Measurements from ENCODE around the gene MINDY3.

DNA sequence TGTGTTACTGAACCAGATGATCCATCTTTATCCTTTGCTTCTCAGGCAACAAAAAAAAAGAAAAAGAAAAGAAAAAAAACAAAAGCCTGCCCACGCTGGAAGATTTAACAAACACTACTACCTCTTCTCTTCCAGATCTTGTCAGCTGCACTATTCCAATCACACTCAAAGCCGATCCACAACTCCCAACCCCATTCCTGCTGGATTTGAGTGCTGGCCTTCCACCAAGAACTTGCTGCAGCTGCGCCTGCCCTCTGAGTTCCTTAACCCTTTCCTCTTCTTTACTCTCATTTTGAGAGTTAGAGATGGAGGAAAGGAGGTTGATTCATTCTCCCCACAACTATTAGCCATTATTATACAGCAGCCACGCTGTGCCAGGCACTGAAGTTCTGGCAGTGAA lies 124.5 kb downstream of the MINDY3 start:
- TF ChIP-seq RAD21 (IDR thresholded peaks at IDR 0.05) (no peak), RXRA (IDR thresholded peaks at IDR 0.05) (no peak), JUND (IDR thresholded peaks at IDR 0.05) (no peak), GABPA (IDR thresholded peaks at IDR 0.05 in 1 of 2, conservative IDR thresholded peaks at IDR 0.05 in 1 of 2) (no peak), SP1 (IDR thresholded peaks at IDR 0.05) (no peak), HNF4A (conservative IDR thresholded peaks at IDR 0.05) (no peak), NR2F2 (IDR thresholded peaks at IDR 0.05) (no peak), EGR1 (IDR thresholded peaks at IDR 0.05; ENCODE audit: low read depth in 2 of 2) (no peak)
- TF ChIP-seq, protein P1, sequence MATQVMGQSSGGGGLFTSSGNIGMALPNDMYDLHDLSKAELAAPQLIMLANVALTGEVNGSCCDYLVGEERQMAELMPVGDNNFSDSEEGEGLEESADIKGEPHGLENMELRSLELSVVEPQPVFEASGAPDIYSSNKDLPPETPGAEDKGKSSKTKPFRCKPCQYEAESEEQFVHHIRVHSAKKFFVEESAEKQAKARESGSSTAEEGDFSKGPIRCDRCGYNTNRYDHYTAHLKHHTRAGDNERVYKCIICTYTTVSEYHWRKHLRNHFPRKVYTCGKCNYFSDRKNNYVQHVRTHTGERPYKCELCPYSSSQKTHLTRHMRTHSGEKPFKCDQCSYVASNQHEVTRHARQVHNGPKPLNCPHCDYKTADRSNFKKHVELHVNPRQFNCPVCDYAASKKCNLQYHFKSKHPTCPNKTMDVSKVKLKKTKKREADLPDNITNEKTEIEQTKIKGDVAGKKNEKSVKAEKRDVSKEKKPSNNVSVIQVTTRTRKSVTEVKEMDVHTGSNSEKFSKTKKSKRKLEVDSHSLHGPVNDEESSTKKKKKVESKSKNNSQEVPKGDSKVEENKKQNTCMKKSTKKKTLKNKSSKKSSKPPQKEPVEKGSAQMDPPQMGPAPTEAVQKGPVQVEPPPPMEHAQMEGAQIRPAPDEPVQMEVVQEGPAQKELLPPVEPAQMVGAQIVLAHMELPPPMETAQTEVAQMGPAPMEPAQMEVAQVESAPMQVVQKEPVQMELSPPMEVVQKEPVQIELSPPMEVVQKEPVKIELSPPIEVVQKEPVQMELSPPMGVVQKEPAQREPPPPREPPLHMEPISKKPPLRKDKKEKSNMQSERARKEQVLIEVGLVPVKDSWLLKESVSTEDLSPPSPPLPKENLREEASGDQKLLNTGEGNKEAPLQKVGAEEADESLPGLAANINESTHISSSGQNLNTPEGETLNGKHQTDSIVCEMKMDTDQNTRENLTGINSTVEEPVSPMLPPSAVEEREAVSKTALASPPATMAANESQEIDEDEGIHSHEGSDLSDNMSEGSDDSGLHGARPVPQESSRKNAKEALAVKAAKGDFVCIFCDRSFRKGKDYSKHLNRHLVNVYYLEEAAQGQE (IDR thresholded peaks at IDR 0.05) = no peak
- TF ChIP-seq, protein P2, sequence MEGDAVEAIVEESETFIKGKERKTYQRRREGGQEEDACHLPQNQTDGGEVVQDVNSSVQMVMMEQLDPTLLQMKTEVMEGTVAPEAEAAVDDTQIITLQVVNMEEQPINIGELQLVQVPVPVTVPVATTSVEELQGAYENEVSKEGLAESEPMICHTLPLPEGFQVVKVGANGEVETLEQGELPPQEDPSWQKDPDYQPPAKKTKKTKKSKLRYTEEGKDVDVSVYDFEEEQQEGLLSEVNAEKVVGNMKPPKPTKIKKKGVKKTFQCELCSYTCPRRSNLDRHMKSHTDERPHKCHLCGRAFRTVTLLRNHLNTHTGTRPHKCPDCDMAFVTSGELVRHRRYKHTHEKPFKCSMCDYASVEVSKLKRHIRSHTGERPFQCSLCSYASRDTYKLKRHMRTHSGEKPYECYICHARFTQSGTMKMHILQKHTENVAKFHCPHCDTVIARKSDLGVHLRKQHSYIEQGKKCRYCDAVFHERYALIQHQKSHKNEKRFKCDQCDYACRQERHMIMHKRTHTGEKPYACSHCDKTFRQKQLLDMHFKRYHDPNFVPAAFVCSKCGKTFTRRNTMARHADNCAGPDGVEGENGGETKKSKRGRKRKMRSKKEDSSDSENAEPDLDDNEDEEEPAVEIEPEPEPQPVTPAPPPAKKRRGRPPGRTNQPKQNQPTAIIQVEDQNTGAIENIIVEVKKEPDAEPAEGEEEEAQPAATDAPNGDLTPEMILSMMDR (IDR thresholded peaks at IDR 0.05; ENCODE audit: low read depth, low read length, missing input control) = no peak
- TF ChIP-seq, protein P3, sequence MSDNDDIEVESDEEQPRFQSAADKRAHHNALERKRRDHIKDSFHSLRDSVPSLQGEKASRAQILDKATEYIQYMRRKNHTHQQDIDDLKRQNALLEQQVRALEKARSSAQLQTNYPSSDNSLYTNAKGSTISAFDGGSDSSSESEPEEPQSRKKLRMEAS (IDR thresholded peaks at IDR 0.05) = no peak
